Medulla oblongata (tissue), 1 donor: ENCODE results near the gene UBE2J2.
"Not testable (repeated sequence)": the region's sequence is repeated elsewhere in the genome, so short reads cannot be mapped to it uniquely, and the experiment has no call there.

Experiments
- DNase-seq: peaks from one replicate; pipeline ENCODE4 v3.0.0-alpha.2; 2015; ENCODE audit errors: extremely low spot score

Gene UBE2J2

GRCh38 chr1:1273512-1274298 is at the start of gene UBE2J2:
Gene UBE2J2 (minus strand): TSS chr1:1273854. CDS start chr1:1267992, 5,862 bp downstream.
- peak; percentile 92 for DNase-seq

DNA sequence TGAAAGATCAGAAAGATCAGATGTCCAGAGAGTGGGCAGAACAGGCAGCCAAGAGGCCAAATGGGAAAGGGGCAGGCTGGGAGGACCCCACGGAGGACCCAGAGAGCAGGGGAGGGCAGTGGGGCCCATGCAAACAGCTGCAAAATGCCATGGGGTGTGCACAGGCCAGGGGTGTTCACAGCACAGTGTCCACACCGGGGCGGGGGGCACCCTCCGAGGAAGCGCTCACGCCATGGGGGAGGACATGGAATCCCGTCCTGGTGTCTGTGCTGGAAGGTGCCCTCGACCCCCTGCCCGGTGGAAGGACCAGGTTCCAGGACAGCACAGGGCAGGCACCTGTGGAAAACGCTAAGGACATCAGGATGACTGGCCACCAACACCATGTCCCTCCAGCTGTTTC is 49.3 kb upstream of the UBE2J2 start:
- DNase-seq = no peak

GRCh38 chr1:1322418-1322817 is 48.8 kb upstream of the UBE2J2 start:
- DNase-seq = no peak

DNA sequence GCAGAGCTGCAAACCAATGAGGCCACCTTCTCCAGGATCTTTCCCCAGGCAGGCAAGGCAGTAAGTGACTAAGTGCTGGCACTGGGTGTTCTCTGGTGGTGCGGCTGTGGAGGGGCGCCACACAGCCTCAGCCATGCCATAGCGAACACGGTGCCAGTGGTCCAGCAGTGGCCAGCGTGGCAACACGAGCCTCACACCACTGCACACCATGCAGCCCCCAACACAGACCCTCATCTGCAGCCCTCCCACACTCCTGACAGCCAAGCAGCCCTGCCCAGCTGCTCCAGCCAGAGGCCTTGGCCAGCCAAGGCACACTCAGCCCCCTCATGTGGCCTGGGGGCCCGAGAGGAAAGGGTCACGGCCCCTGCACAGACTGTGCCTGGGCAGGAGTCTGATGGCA is 47.8 kb upstream of the UBE2J2 start:
- DNase-seq = no peak

GRCh38 chr1:1320666-1321448 is 47.2 kb upstream of the UBE2J2 start:
- no peak for DNase-seq

- no peak for DNase-seq
Measured at GRCh38 chr1:1319646-1319941, 45.9 kb upstream of the UBE2J2 start.

GRCh38 chr1:1318777-1319645 is 45.4 kb upstream of the UBE2J2 start:
- DNase-seq = no peak

GRCh38 chr1:1318131-1318652 is 44.5 kb upstream of the UBE2J2 start:
- peak; percentile 43 for DNase-seq

- no peak for DNase-seq
Measured at GRCh38 chr1:1317420-1317819, 43.8 kb upstream of the UBE2J2 start.

DNA sequence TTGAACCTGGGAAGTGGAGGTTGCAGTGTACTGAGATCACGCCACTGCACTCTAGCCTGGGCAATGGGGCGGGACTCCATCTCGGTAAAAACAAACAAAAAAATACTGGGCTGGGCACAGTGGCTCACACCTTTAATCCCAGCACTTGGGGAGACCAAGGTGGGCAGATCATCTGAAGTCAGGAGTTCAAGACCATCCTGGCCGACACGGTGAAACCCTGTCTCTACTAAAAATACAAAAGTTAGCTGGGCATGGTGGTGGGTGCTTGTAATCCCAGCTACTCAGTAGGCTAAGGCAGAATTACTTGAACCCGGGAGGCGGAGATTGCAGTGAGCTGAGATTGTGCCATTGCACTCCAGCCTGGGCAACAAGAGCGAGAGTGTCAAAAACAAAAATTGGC is 42.5 kb upstream of the UBE2J2 start:
- not testable (repeated sequence) for DNase-seq

- DNase-seq = no peak
Measured at GRCh38 chr1:1315435-1315954, 41.8 kb upstream of the UBE2J2 start.

GRCh38 chr1:1314678-1315335 is 41.2 kb upstream of the UBE2J2 start:
- DNase-seq = no peak

DNA sequence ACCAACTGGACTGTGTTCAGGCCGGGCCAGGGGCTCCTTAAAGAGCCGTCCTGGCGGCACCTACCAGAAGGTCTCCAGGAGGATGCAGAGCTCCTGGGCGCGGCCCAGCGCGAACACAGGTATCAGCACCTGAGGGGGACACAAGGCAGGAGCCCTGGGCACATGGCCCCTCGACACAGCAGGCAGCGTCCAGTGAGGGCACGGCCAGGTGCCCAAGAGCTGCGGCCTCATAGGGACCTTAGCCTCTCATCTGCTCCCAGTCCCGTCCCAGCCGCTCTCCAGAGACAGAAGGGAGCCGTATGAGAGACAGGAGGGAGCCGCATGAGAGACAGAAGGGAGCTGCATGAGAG is 40.6 kb upstream of the UBE2J2 start:
- no peak for DNase-seq

DNA sequence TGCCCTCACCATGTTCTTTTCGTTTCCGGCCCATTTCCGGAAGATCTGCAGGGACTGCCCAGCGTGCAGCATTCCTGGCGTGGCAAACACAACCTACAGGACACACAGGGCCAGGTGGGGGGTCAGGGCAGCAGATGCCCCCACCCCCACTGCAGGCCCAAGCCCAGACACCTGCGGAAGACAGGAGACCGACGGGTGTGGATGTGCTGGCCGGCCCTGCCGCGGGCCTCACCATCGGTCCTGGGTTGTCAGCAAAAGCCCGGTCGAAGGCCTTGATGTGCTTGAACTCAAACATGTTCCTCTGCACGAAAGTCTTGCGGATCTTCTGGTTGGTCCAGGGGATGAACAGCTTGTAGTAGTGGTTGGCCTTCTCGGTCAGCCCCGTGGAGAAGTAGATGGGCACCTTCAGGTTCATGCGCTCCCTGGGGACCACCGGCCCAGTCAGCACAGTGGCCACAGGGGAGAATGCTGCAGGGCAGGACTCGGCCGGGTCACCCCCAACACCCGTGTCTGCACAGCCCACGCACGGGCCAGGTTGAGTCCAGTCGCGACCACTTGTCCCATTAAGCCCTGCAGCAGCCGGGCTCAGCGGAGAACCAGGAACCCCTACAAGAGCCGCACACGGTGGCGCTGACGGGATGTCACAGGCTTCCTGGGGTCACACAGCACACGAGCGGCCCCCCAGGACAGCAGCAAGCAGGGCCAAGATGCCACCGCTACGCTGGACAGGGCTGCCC is 40.0 kb upstream of the UBE2J2 start:
- DNase-seq = no peak

DNA sequence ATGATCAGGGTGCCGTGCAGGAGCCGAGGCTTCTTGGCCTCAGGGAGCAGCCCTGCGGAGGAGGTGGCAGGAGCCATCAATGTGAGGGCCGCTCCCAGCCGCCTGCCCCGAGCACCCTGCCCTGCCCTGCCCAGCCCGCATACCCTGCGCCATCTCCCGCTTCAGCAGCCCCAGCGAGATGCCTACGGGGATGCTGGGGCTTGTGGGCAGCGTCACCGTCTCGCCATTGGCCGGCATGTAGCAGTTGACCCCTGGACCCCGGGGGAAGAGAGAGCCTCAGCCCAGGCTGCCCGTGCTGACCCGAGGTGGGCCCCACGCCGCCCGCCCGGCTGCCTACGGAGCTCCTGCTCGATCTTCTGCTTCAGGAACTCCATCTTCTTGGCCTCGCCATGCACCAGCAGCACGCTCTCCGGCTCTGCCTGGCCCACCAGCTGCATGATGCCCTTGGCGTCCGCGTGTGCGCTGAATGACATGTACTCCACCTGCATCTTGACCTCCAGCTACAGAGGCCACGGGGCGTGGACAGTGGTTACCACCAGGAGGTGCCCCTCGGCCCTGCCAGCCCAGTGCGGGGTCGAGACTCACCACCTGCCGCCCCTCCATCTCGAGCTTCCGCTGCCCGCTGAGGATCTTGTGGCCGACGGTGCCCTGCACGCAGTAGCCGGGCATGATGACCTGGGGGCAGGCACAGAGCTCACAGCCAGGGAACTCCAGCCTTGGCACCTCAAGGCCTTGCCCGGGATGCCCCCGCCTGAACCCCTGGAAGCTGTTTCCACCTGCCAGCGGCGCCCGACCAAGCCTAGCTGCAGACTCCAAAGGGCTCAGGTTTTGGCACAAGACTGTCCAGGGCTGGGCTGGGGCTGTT is 39.0 kb upstream of the UBE2J2 start:
- DNase-seq = no peak

DNA sequence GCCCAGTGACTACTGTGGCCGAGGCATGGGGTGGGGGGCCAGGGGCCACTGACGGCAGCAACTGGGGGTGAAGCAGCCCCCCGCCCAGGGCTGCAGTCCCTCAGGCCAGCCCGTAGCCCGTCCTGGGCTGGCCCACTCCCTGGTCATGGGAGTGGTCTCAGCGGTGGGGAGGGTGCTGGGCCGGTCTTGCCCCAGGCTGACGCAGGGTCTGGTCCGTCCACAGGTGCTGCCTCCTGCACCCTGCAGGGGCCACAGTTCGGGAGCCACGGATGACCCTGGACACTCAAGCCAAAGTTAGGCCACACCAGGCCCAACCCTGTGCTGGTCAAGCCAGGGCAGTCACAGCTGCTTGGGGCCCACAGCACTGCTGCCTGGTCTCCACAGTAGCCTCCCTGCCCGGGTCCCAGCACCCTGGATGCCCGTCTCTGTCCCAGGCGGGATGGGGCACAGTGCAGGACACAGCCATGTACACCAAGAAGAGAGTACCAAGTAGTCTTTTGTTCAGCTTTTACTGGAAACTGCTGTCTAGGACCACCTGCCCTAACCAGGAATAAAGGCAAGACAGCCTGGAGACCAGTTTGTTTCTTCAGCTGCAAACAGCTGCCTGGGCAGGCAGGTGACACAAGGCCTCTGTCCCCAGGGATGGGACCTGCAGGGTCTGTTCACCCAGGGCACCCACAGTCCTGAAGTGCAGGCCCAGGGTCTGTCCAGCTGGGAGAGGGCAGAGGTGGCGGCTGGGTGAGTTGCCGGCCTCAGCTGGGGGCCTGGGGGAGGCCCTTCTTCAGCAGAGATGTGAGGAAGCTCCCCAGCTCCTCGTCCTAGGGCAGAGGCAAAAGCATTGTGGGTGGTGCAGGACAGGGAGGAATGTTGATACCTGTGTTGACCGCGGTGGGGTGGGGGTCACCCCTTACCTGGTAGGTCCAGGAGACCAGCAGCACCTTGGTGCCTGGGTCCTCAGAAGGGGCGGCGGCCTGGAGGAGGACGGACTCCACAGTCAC is 37.8 kb upstream of the UBE2J2 start:
- no peak for DNase-seq

DNA sequence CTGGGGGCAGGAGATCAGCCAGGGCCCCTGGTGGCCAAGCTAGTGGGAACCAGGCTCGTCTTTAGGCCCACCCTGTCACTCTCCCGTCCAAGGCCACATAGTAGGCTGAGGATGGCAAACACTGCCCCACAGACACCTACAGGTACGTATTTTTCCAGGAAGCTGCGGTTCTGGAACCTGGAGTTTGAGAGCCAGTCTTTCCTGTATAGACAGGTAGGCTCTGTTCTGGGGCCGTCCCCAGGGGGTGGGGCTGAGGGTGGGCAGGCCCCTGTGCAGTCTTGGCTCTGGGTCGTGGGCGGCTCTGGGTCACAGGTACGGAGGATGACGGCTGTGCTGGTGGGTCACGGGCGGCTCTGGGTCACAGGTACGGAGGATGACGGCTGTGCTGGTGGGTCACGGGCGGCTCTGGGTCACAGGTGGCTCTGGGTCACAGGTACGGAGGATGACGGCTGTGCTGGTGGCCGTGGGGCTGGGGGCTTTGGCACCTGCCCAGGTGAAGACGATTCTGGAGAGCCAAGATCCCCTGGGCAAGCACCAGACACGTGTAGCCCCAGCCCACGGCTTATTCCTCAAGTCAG is 36.9 kb upstream of the UBE2J2 start:
- DNase-seq = no peak

- DNase-seq = no peak
Measured at GRCh38 chr1:1310109-1310385, 36.4 kb upstream of the UBE2J2 start.
